Choroid plexus epithelial cell (primary cell): ENCODE data around the gene RND2.

Source experiments
- DNase-seq: peaks from one replicate; pipeline ENCODE4 v3.0.0-alpha.2; 2010; ENCODE audit warnings: low read depth
- H3K4me3 ChIP-seq: 2 replicates; pipeline ENCODE4 v1.5.1; 2011; ENCODE audit warnings: low read depth, mild to moderate bottlenecking, control low read depth, low read length, moderate library complexity
- CTCF ChIP-seq: conservative IDR thresholded peaks from 2 replicates; pipeline ENCODE4 v1.5.1; 2011; ENCODE audit warnings: low read depth, mild to moderate bottlenecking, control low read depth, inconsistent platforms, low read length, moderate library complexity

The RND2 gene

GRCh38 chr17:43068570-43069367 is 43.7 kb downstream of the RND2 start:
- DNase-seq = peak; percentile 12
- no peak overlapping the region for H3K4me3 ChIP-seq
- no peak for TF ChIP-seq CTCF

GRCh38 chr17:43069368-43069898 is 44.4 kb downstream of the RND2 start:
- no peak overlapping the region for H3K4me3 ChIP-seq
- DNase-seq = no peak
- TF ChIP-seq CTCF = no peak

GRCh38 chr17:43070257-43070656 is 45.2 kb downstream of the RND2 start:
- no peak for DNase-seq
- H3K4me3 ChIP-seq = no peak overlapping the region
- TF ChIP-seq CTCF = no peak

GRCh38 chr17:43070872-43071271 is 45.8 kb downstream of the RND2 start:
- DNase-seq = peak; percentile 36
- TF ChIP-seq CTCF = no peak
- no peak overlapping the region for H3K4me3 ChIP-seq

GRCh38 chr17:43074869-43075268 is 49.8 kb downstream of the RND2 start:
- no peak overlapping the region for H3K4me3 ChIP-seq
- DNase-seq = no peak
- TF ChIP-seq CTCF = no peak

- no peak for DNase-seq
- no peak overlapping the region for H3K4me3 ChIP-seq
- no peak for TF ChIP-seq CTCF
Measured at GRCh38 chr17:43079641-43080302, 54.7 kb downstream of the RND2 start.
